ENCODE data around the gene SYT8.

GRCh38 chr11:1824221-1825038 lies 10.4 kb upstream of the SYT8 start:
- TF ChIP-seq CTCF (IDR thresholded peaks at IDR 0.05) = no peak
- TF ChIP-seq POLR2A (IDR thresholded peaks at IDR 0.05) = no peak

Data from right lobe of liver (tissue), 4 donors.